HG03432 (cell line): ENCODE data around the gene ALDH16A1.

Experiments
- ATAC-seq: cut with Tn5 transposase; IDR thresholded peaks from one replicate; pipeline ENCODE4 v1.9.1; 2021; ENCODE audit warnings: mild to moderate bottlenecking, moderate library complexity; ENCODE audit not compliant: unreplicated experiment

ALDH16A1 gene

DNA sequence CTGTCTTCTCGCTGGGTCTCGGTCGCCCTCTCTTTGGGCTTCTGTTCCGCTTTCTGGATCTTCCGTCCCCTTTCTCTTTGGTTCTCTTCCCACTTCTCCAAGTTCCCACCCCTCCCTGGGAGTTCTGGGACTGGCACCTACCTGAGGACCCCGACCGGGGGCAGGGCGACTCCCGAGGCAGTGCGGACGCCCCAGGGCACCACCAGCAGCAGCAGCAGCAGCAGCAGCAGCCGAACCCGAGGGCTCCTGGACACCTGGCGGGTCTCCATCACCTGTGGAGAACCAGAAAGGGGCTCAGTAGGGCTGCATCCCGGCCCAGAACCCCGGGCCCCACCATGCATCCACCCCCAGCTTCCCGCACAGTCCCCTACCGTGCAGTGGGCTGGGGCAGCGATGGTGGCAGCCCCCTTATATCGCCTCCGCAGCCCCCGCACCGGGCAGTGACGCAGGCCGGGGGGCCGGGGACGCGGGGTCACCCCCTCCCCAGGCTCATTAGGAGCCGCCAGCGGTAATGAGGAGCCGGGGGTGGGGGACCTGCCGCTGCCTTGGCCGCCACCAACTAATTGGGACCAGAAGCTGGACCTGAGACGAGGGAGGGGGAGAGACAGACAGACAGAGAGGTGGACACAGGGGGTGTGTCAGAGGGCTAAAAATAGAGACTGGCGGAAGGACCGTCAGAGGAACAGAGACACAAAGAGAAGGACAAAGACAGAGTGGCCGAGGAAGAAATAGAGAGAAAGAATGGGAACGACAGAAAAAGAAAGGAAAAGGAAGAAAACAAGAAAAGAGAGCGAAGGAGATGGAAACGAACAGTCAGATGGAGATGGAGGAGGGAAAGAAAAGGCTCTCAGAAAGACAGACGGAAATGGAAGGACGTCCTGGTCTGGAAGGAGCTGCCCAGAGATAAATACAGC lies 29.7 kb upstream of the ALDH16A1 start, which contains the start of gene PTH2:
TSS of gene PTH2 (minus strand) at position 371 of the 914 bp plus-strand sequence. CDS start at position 269, 102 bp downstream.
- ATAC-seq: no peak

DNA sequence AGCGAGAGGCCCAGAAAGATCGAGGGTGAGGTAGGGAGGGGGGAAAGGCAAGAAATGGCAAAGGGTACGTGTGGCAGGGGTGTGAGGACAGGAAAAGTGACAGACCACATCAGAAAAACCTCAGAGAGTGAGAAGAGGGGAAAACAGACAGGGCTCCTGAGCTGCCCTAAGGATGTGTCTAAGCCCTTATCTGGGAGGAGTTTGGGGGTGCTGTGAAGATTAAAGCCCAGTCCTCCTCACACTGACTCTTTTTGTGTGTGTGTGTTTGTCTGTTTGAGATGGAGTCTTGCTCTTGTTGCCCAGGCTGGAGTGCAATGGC lies 29.1 kb upstream of the ALDH16A1 start:
- no peak for ATAC-seq

DNA sequence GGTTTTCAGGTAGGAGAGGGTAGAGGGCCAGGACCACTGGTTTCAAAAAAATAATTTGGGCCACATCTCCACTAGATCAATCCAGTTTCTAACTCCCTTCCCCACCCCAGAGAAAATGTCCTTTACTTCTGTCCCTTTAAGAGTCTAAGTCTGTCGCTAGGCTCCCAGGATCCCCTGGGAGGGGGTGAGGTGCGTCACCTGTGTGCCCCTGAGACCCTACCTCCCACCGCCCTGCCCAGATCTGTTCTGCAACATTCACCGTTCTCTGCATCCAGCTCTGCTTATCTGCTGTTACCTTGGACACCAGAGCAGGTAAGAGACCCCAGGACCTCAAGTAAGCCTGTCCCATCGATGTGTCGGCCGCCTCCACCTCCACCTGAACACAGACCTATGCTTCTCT lies 27.8 kb upstream of the ALDH16A1 start, which contains the start of gene GFY:
TSS of gene GFY (plus strand) at position 211 of the 400 bp plus-strand sequence. CDS start 1,043 bp downstream, outside the sequence.
- ATAC-seq: no peak

DNA sequence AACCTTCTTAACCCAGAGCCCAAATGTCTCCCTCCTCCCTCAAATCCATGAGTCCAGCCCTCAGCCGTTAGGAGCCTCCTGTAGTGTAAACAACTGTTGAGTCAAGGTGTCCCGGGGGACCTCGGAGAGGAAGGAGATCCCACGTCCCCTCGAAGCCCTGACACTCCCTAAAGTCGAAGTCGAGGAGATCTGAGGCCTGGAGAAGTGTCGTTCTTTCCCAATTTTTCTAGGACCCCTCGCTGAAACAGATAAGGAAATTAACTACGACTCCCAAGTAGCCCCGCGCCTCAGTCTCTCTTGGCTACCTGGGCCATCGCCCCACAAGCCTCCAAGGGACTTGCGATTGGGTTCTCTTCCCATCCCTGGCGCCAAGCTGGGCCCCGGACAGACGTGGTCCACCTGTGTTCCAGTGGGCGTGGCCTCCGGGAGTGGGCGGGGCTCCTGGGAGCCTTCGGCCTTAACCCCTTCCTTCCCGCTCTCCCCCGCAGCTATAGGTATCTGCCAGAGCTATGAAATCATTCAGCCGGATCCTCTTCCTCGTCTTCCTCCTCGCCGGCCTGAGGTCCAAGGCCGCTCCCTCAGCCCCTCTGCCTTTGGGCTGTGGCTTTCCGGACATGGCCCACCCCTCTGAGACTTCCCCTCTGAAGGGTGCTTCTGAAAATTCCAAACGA lies 27.0 kb upstream of the ALDH16A1 start:
- ATAC-seq: no peak

DNA sequence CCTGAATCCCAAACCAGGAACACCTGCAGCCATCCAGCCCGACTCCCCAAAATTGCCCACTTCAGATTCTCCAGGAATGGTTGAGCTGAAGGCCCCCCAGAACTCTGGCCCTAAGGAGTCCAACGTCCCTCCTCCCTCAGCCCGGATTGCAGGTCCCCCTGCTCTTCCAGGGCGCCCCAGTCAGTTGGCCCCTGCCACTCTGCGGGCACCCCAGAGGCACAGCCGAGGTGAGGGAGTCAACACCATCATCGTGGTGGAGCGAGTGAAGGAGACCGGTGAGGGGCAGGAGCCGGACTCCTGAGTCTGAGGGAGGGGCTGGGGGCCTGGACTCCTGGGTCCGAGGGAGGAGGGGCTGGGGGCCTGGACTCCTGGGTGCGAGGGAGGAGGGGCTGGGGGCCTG lies 25.7 kb upstream of the ALDH16A1 start:
- no peak for ATAC-seq

DNA sequence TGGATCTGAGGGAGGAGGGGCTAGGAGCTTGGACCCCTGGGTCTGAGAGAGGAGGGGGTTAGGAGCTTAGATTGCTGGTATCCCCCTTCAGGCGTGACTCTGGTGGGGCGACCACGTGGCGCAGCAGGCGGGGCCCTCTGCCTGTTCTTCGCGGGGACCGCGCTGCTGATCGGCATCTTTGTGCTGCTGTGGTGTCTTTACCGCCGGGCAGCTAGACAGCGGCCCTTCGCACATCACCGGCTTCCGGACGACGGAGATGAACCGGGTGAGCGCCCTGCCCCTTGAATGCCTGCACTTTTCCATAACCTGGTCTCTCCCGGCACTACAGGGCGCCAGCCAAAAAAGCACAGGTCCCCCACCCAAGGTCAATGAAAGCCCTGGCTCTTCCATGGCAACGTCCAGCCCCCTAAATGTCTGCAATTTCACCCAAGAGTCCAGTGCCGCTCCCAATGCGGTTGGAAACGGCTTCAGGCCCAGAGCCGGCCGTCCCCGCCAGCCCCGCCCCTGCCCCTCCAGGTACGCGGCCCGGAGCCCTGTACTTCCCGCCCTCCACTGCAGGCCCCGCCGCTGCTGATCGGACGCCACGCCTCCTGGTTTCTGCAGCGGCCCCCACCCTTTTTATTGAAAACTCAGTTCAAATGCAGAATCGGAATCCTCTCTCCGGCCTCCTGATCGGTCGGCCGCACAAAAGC lies 25.0 kb upstream of the ALDH16A1 start:
- ATAC-seq: no peak

DNA sequence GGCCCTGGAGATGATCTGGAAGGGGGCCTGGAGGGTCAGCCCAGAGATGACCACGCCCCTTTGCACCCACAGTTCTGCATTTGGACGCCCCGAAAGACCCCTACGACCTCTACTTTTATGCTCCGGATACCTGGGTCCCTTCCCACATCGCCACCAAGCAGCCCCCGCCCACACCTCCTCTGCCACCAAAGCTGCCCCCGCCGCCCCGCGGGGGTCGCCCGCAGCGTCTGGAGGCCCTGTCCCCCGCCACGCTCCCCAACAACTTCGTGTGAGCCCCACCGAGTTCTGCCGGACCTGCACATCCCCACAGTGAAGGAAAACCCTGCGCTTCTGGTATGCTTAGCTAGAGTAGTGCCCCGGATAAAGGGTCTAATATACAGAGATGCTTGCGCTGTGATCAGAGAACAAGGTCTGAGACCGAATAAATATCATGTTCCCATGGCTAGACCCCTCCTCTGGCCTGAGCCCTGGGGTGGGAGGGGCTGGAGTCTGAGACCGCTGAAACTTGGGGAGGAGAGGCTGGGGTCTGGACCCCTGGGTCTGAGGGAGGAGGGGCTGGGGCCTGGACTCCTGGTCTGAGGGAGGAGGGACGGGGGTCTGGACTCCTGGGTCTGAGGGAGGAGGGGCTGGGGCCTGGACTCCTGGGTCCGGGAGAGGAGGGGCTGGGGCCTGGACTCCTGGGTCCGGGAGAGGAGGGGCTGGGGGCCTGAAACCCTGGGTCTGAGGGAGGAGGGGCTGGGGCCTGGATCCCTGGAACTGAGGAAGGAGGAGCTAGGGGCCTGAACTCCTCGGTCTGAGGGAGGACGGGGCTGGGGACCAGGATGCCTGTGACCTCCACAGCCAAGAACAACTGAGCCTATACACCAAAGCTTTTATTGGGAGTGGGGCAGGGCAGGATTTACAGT lies 24.2 kb upstream of the ALDH16A1 start:
- ATAC-seq: no peak

DNA sequence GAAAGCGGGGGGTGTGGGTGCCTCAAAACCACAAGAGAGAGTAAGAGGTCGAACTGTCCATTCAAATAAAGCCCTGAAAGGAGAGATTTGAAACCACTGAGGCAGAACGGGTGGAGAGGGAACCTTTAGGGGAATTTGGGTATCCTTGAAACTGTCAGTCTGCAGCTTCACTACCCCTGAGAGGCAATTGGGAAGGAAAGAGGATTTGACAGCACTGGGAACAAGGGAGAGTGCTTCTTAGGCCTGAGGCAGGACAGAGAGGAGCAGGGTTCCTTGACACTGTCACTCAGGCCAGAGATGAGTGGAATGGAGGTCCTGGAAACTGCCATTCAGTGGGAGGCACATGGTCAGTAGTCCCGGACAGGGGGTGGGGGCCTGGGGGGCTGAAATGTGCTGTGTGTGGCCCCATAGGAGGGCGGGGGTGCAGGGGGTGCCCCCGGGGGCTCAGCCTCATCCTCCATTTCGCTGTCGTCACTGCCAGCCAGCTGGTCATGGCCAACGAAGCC lies 22.8 kb upstream of the ALDH16A1 start:
- no peak for ATAC-seq

DNA sequence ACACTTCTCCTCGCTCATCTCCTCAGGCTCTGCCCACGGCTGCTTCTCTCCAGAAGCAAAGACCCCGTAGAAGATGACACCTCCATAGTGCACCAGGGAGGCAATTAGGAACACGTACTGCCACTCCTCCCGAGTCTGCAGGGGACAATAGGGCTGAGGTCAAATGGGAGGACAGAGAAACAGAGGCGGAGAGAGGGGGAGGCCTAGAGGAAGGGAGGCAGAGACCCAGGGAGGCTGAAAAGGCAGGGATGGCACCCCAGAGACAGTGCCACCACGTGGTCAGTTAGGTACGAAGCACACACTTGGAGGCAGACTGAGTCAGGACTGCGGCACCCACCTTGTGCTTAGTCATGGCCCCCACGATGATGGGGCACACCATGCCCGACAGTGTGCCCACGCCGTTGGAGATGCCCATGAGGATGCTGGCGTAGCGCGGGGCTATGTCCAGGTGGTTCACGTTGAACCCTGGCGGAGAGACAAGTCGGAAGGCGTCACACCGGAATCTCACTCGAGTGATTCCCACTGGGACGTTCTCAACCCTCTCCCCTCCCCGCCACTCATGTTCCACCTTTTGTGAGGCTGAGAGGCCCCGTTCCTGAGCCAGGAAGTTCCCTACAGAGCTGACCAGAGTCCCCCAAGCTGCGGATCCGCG lies 22.2 kb upstream of the ALDH16A1 start:
- ATAC-seq: no peak

DNA sequence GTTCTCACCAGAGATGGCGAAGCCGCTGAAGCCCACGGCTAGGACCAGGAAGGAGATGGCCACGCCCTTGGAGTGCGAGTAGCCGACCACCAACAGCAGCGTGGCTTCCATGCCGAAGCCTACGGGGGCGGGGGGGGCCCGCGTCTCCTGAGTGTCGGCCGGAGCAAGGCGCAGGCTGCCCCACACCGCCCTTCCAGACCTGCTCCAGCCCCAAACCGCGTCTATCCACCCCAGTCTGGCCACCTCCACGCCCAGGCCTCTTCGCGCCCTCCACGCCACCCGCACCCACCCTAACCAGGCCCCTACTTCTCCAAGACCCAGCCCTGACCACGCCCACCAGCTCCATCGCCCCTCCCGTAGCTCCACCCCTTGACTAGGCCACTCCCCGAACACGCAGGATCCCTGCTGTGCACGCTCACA lies 21.7 kb upstream of the ALDH16A1 start:
- ATAC-seq: no peak

DNA sequence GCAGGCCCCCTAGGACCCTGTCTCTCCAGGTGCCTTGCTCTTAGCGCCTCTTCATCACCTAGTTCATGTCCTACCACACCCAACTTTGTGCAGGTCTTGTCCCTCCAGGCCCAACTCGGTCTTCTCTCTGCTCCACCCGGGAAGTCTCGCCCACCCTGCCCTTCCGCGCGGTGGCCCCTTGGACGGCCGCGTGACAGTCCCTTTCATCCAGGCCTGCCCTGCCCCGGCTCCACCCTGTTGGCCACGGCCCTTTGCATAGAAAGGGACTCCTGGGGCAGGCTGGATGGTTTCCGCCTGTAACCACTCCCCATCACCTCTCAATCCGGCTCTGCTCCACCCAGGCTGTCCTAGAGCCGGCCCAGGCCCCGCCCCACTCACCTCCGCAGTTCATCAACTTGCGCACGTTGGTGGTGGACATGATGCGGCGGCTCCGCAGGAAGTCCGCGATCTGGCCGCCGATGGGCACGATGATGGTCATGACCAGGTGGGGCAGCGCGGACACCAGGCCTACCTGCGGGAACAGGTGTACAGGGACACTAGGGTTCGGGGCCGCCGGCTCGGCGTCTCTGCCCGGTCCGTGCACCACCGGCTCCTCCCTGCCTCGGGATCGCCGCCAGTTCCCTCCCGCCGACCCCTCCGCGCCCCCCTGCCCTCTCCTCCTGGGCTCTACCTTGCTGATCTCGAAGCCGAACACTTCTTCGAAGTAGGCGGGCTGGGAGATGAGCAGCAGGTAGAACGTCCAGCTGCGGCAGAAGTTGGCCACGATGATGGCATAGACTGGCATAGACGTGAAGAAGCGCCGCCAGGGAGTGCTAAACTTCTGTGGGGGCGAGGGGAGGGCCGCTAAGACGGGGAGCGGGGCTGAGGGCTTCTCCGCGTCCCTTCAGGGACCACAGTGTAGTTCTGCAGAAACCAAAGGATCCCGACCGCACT lies 20.6 kb upstream of the ALDH16A1 start:
- no peak for ATAC-seq

DNA sequence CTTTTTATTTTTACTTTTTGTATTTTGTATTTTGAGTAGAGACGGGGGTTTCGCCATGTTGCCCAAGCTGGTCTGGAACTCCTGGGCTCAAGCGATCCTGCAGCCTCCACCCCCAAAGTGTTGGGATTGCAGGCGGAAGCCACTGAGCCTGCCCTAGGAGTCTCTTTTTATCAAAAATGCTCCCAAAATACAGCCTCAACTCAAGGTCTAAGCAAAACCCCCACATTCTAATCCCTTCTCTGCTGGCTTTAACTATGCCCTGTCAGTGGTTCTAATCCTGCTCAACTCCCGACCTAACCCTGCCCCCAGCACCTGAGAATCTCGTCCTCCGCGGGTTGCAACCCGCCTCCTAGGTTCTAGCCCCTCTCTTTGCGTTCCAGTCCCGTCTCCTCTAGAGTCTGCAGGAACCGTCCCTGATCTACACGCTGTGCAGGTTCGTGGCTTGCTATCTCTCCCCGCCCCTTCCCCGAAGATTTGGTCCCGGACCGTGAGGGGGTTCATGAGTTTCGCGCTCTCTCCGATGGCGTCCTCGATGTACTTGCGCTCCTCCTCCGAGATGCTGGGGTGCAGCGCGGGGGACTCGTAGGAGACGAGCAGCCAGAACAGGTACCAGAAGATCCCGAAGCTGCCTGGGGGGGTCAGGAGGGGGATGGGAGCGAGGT lies 19.7 kb upstream of the ALDH16A1 start:
- ATAC-seq: no peak

DNA sequence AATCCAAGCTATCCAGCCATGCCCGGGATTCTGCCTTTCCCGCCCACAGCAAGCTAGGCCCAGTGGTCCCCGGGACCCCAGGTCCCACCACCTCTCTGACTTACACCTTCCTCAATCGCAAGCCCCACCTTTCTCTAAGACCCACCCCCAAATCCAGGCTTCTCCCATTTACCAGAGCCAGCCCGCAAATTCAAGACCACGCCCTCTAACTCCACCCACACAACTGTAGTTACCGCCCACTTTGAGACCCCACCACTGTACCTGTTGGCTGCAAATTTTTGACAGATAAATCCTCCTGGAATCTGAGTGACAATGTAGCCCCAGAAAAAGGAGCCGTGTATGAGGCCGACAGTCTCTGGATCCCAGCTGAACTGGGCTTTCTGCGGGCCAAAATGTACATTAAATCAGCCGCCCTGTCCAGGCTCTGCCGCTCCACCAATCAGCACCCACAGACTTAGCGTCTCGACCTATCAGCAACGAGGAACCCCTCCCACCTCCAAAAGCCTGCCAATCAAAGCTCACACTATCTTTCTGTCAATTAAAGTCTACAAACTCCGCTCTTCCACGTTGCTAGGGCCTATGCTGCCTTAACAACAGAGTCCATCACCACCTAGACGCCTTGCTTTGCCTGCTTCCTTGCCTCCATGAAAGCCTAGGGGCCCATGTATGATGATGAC lies 18.0 kb upstream of the ALDH16A1 start:
- no peak for ATAC-seq

DNA sequence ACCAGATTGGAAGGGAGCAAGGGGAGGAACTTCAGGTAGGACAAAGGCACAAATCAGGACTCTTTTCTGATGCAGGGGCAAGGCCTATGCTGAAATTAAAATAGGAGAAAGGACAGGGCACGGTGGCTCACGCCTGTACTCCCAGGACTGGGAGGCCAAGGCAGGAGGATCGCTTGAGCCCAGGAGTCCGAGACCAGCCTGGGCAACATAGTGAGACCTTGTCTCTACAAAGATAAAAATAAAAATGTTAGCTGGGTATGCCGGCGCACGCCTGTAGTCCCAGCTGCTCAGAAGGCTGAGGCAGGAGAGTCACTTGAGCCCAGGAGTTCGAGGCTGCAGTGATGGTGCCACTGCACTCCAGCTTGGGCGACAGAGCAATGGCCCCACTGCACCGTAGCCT lies 17.4 kb upstream of the ALDH16A1 start:
- ATAC-seq: no peak

DNA sequence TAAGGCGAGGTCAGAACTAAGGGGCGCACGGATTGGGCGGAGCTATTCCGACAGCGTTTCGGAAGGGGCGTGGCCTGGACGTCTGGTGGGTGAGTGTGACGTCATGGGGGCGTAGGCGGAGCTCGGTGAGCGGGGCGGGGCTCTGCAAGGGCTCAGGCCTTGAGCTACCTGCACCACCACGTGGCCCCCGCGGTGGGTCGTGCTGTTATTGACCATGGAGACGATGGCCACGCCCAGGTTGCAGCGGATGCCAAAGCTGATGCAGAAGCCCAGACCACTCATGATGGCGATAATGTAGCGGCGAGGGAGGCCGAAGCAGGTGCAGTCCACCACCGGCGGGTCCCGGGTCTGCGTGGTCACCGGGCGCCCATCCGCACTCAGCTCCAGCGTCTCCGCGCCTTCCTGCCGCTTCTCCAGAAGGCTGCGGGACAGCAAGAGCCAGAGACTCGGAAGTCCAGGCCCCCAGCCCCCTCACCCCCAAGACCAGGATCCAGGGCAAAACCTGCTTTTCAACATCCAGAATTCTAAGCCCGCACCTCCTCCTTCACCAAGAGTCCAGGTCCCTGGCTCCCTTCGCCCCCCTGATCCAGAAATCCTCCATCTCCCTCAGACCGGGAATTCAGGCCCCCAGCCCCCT lies 16.5 kb upstream of the ALDH16A1 start:
- no peak for ATAC-seq

DNA sequence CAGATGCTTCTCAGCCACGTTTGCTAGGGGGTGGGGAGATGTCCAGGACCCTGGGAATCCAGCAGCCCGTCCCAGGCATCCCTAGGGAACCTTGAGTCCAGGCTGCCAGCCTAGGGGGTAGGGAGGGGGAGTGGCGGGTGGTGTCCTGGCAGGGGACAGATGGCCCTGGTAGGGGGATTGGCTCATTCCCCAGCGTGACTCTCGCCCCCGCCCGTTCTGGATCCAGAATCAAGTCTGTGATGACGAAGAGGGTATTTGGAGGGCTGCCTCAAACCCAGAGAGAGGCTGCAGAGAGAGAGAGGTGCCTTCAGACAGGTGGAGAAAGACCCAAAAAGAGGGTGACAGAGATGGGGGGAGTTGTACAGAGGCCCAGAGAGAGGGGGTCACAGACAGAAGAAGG lies 15.8 kb upstream of the ALDH16A1 start:
- ATAC-seq: no peak

DNA sequence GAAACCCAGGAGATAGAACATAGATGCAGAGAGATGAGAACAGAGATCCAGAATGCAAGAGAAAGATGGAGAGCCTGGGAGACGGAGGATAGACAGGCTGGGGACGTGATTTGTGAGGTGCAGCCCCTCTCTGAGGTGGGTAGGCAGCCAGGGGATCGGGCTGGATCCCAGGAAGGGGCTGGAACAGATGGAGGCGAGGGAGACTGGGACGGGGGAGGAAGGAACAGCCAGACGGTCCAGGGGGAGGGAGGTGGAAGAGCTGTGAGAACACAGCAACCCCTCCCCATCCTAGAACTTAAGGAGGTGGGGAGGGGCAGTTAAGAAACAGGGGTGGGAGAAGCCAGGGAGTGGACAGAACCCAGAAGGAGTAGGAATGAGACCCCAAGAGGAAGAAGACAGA lies 14.8 kb upstream of the ALDH16A1 start:
- no peak for ATAC-seq
